Activated T-cell treated with anti-CD3 and anti-CD28 coated beads, Interleukin-2, amount 50 U/mL, for 72 hours (primary cell): ENCODE results near the gene RAMP1. TPM values are rescaled to one million over a fixed set of nuclear protein-coding genes. Genes with fewer than 3 reads are reported as not detected.
"Not testable (repeated sequence)": the region's sequence is repeated elsewhere in the genome, so short reads cannot be mapped to it uniquely, and the experiment has no call there.

Experiments used
- ATAC-seq, 2 donors: fragments of 150-1000 bp; cut with Tn5 transposase; replicated peaks in 1 of 2; 2 replicates each; pipeline ENCODE4 v1.10.0; 2021; ENCODE audit warnings: moderate library complexity in 2 of 2, mild to moderate bottlenecking in 1 of 2
- DNase-seq, 2 donors: peaks; one replicate each; pipeline ENCODE4 v3.0.0; 2021 to 2022; ENCODE audit warnings: mixed read lengths in 1 of 2
- H3K27ac Mint-ChIP-seq: one replicate; pipeline ENCODE4 v1.8.0; 2022; ENCODE audit warnings: mild to moderate bottlenecking, moderate library complexity, mixed read lengths
- H3K27me3 Mint-ChIP-seq: one replicate; pipeline ENCODE4 v1.8.0; 2022; ENCODE audit warnings: low read depth, mixed read lengths
- H3K36me3 Mint-ChIP-seq, 2 donors: one replicate each; pipeline ENCODE4 v1.8.0; 2022; ENCODE audit warnings: mixed read lengths in 2 of 2, mild to moderate bottlenecking in 1 of 2; ENCODE audit not compliant: insufficient read depth in 2 of 2
- H3K4me1 Mint-ChIP-seq: one replicate; pipeline ENCODE4 v1.8.0; 2022; ENCODE audit warnings: low read depth, mixed read lengths
- H3K4me3 Mint-ChIP-seq, 2 donors: one replicate each; pipeline ENCODE4 v1.8.0; 2022; ENCODE audit warnings: mild to moderate bottlenecking in 2 of 2, mixed read lengths in 2 of 2, moderate library complexity in 2 of 2
- H3K9me3 Mint-ChIP-seq, 2 donors: one replicate each; pipeline ENCODE4 v1.8.0; 2022; ENCODE audit warnings: mixed read lengths in 2 of 2
- total RNA-seq, 2 donors: library from RNA; stranded (reverse); gene quantifications; one replicate each; pipeline ENCODE4 v1.2.3, GENCODE V29; 2022

Gene RAMP1
- total RNA-seq, 2 donors from 2014 or later: 1.00 to 1.8 TPM

DNA sequence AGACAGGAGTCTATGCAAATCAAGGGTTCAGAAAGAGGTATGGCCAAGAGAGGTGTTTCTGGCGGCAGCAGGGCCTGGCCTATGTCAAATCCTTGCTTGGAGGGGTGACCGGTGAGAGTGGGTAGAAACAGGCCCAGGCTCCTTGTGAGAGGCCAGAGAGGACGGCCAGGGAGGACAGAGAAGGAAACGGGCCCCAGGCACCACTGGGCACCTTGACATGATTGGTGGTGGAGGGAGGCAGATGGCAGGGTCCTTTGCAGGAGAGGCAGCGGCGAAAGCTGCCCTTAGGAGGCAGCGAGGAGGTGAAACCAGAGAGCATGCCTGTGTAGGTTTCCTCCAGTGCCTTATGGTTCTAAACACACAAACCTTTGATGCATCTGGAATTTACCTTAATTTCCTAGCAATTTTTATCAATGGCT, 6.2 kb downstream of the RAMP1 start:
- DNase-seq (no peak), ATAC-seq (no peak)
- Mint-ChIP-seq H3K36me3 (no peaks in the 10 kb centered on the region), H3K4me1 (peaks cover 23% of the 10 kb centered on the region), H3K4me3 (no peak overlapping the region), H3K9me3 (no peaks in the 10 kb centered on the region), H3K27me3 (peaks cover 27% of the 10 kb centered on the region), H3K27ac (no peak overlapping the region)

DNA sequence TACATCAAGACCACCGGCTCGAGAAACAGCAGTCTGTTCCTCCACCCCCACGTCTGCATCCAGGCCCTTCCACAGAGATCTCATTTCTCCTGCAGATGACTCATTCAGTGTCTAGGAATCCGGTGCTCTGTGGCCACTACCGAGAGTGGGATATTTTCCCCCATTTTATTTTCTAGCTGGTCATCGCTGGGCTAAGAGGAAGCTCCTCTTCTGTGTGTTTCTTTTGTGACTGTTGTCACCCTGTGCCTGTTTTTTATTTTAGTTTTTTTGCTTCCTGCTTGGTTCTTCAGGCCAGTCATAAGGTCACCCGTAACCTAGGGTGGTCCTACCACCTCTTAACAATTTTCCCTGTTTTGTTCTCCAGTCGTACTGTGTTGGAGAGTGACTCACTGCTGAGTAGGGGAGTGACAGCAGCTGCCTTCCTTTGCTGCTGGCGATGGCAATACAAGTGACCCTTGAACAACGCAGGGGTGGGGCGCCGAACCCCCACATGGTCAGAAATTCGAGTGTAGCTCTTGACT, 6.7 kb downstream of the RAMP1 start:
- Mint-ChIP-seq H3K27ac (no peak overlapping the region), H3K9me3 (no peaks in the 10 kb centered on the region), H3K4me3 (no peak overlapping the region), H3K27me3 (peaks cover 24% of the 10 kb centered on the region), H3K36me3 (no peaks in the 10 kb centered on the region), H3K4me1 (peaks cover 25% of the 10 kb centered on the region)
- DNase-seq (no peak), ATAC-seq (no peak)

DNA sequence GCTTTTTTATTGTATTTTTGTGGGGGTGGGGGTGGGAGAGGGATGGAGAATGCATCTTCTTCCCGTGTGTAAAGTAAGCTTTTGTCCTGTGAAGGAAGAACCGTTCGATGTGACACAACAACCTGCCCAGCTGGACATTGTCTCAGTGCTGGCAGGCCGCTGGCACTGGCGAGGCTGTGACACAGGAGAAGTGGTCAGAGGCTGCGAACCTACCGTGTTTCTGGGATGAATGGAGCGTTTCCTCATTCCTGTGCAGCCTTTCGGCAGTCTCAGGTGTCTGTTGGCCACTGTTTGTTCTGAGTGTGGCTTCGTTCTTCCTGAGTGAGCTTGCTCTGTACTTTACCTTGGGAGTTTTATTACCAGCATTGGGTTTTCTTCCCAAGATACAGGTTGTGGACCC, 8.0 kb downstream of the RAMP1 start:
- Mint-ChIP-seq H3K27me3 (peaks cover 30% of the 10 kb centered on the region), H3K4me1 (peaks cover 30% of the 10 kb centered on the region), H3K4me3 (no peak overlapping the region), H3K36me3 (no peaks in the 10 kb centered on the region), H3K27ac (no peak overlapping the region), H3K9me3 (no peaks in the 10 kb centered on the region)
- ATAC-seq: no peak
- DNase-seq: no peak

DNA sequence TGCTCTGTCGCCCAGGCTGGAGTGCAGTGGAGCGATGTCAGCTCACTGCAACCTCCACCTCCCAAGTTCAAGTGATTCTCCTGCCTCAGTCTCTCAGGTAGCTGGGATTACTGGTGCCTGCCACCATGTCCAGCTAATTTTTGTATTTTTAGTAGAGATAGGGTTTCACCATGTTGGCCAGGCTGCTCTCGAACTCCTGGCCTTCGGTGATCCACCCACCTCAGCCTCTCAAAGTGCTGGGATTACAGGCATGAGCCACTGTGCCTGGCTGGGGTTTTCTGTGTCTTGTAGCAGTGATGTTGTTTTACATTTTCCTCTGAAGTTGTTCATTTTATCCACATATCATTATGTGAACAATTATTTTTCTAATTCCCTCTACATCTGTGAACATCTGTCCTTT, 8.7 kb downstream of the RAMP1 start:
- peaks cover 30% of the 10 kb centered on the region for H3K4me1 Mint-ChIP-seq
- not testable (repeated sequence) for H3K27ac Mint-ChIP-seq, H3K9me3 Mint-ChIP-seq

DNA sequence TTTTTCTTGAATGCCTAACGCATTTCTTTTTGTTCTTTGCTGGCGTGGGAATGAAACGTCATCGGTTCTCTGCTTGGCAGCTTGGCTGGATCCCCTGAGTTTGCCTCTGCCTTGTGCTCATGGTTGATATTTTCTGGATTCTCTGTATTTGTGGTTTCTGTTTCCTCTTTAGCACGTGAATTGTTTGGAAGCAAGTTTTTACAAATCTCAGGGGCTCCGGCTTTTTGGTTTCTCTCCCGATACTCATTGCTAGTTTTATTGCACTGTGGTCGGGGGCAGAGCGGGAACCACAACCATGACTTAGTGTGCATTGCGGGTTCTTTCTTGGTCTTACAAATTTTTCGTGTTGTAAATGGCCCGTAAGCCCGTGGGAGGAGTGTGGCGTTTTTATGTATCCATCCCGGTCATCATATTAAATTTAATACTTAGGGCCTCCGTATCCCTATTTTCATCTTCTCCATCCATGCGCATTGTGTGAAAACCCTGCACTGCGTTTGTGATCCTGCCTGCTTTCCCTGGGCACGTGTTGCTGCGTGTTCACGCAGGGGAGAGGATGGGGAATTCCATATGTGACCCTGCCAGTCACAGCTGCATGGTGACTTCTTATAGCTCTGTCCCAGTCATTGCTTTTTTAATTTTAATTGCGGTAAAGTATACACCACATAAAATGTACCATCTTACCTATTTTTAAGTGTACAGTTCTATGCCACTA, 9.4 kb downstream of the RAMP1 start:
- H3K9me3 Mint-ChIP-seq: no peaks in the 10 kb centered on the region
- H3K36me3 Mint-ChIP-seq: no peaks in the 10 kb centered on the region
- peak overlapping the region; percentile 18 to 21 for H3K4me3 Mint-ChIP-seq
- DNase-seq (no peak), ATAC-seq (peak in 1 of 2 donors; percentile 59)
- H3K27ac Mint-ChIP-seq: no peak overlapping the region
- H3K27me3 Mint-ChIP-seq: peaks cover 30% of the 10 kb centered on the region
- peaks cover 30% of the 10 kb centered on the region for H3K4me1 Mint-ChIP-seq

More for the DNA sequence above, 8.7 kb downstream of the RAMP1 start:
- DNase-seq, H3K36me3 Mint-ChIP-seq, H3K4me3 Mint-ChIP-seq, ATAC-seq: not testable (repeated sequence)
- H3K27me3 Mint-ChIP-seq: peaks cover 30% of the 10 kb centered on the region

DNA sequence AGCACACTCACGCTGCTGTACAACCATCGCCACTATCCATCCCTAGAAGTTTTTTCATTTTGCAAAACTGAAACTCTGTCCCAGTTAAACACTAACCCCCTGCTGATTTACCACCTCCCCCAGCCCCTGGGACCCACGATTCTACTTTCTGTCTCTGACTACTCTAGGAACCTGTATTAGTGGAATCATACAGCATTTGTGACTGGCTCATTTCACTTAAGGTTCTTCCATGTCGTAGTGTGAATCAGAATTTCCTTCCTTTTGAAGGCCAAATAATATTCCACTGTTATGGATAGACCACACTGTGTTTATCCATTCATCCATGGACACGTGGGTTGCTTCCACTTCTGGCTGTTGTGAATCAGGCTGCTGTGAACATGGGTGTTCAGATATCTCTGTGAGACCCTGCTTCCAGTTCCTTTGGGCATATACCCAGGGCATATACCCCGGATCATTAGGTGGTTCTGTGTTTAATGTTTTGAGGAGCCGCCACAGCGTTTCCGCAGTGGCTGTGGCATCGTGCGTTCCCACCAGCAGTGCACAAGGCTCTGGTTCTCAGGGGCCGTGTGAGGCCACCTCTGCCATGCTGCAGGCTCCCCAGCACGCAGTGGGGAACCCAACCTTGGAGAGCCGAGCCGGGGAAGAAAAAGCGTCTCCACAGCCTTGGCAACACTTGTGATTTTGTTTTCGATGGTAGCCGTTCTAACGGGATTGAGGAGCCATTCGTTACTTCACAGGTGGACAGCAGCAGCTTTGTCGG, 10.1 kb downstream of the RAMP1 start:
- Mint-ChIP-seq H3K27ac (no peak overlapping the region), H3K36me3 (no peaks in the 10 kb centered on the region), H3K4me1 (peaks cover 30% of the 10 kb centered on the region), H3K27me3 (peaks cover 30% of the 10 kb centered on the region), H3K9me3 (no peaks in the 10 kb centered on the region), H3K4me3 (peak overlapping the region; percentile 13 to 21)
- no peak for DNase-seq
- peak; percentile 25 to 38 for ATAC-seq

DNA sequence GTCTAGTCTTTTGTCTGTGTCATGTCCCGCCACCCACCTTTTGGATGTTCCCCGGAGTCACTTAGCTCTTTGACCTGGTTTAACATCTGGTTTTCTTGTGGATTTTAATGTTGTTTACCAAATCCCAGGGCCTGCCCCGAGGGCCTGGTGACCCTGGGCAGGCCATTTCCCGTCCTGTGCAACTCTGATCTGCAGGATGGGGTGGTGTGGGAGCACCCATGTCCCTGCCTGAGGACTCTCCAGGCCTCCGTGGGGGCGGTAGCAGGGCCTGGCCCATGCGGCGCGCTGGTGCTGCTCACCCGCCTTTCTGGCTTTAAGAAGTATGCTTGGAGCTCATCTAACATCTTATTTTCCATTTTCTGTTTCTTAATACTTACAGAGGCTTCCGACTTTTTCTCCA, 10.7 kb downstream of the RAMP1 start:
- DNase-seq (no peak), ATAC-seq (no peak)
- Mint-ChIP-seq H3K27ac (no peak overlapping the region), H3K27me3 (peaks cover 30% of the 10 kb centered on the region), H3K9me3 (no peaks in the 10 kb centered on the region), H3K4me1 (peaks cover 30% of the 10 kb centered on the region), H3K4me3 (no peak overlapping the region), H3K36me3 (no peaks in the 10 kb centered on the region)

DNA sequence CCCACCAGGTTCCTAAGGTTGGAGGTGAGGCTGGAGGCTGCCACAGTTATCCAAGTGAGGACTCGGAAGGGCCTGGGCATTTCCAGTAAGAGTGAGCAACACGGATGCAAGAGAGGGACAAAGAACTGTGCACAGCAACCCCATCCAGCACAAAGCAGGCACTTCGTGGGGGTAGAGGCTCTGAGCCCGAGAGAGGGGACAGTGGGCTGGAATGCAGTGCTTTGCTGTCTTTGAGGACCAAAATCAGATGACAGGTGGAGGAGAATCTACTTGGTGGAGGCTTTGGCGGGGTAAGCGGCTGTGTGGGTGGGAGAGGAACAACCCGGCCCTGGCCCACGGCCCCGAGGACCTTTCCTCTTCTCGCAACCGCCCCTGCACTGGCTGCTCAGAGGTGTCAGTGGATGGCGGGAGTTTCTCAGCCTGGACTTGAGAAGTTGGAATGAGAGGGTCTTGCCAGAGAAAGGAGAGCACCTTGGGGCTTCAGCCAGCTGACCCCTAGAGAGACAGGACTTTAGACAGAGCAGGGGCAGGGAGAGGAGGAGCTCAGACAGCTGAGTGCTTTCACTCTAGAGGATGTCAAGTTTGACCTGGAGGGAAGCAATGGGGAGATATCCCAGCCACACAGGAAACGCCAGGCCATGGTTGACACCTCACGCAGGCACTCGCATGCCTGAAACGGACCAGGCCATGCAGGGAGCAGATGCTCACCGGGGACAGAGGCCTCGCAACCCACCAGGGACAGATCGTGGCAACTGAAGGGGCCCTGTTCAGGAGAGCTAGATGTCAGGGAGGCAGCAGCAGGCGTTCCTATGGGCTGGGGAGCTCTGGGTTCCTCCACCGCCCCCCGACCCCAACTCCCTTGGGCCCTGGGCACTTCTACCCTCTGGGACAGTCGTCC, 11.6 kb downstream of the RAMP1 start:
- peaks cover 30% of the 10 kb centered on the region for H3K27me3 Mint-ChIP-seq
- no peak for DNase-seq
- no peak for ATAC-seq
- H3K27ac Mint-ChIP-seq: no peak overlapping the region
- H3K4me3 Mint-ChIP-seq: no peak overlapping the region
- H3K9me3 Mint-ChIP-seq: no peaks in the 10 kb centered on the region
- H3K36me3 Mint-ChIP-seq: no peaks in the 10 kb centered on the region
- peaks cover 30% of the 10 kb centered on the region for H3K4me1 Mint-ChIP-seq

DNA sequence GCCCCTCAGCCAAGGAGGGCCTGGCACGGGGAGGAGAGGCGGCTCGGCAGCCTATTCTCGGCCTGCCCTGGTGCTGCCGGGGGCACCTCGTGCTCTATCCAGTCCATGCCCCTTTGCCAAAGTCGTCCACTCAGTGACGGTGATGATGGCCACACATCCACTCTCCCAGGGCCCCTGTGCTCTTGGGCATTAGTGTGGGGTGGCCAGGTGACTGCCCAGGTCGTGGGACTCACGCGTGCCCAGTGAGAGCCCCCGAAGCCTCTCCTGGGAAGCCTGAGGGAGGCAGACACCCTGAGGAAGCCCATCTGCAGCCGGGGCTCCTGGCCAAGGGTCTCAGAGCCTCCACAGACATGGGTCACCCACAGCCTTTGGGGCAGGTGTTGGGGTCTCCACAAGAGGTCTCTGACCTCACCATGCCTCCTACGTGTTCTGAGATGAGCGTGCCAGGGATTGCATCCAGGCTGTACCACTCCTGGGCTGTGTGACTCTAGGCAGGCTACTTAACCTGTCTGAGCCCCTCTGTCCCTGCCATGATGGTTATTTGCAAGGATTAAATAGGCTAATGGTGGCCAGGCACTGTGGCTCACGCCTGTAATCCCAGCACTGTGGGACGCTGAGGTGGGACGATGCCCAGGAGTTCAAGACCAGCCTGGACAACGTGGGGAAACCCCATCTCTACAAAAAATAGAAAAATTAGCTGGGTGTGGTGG, 12.9 kb downstream of the RAMP1 start:
- peaks cover 30% of the 10 kb centered on the region for H3K4me1 Mint-ChIP-seq
- H3K36me3 Mint-ChIP-seq: no peaks in the 10 kb centered on the region
- no peak overlapping the region for H3K4me3 Mint-ChIP-seq
- no peak for ATAC-seq
- H3K27me3 Mint-ChIP-seq: peaks cover 30% of the 10 kb centered on the region
- no peak overlapping the region for H3K27ac Mint-ChIP-seq
- no peaks in the 10 kb centered on the region for H3K9me3 Mint-ChIP-seq
- DNase-seq: no peak

DNA sequence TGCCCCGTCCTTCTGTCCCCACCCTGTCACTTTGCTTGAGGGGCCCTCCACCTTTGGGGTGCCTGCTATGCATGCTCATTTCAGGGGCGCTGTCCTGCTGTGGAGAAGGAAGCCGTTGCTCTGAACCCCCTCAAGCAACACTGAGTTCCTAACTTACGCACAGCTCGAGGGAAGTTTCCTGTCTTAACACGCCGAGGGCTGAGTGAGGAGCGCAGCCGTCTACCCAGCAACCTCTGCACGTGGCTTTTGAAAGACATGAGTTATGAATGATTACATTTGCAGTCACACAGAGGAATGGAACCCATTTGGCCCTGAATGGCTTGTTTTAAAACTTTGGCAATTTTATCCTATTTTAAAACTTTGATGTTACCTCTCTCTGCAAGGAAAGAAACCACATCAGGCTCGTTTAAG, 14.0 kb downstream of the RAMP1 start:
- peak in 1 of 2 donors; percentile 14 for DNase-seq
- Mint-ChIP-seq H3K36me3 (no peaks in the 10 kb centered on the region), H3K27me3 (peaks cover 27% of the 10 kb centered on the region), H3K4me1 (peaks cover 28% of the 10 kb centered on the region), H3K9me3 (no peaks in the 10 kb centered on the region), H3K27ac (no peak overlapping the region), H3K4me3 (no peak overlapping the region)
- no peak for ATAC-seq

DNA sequence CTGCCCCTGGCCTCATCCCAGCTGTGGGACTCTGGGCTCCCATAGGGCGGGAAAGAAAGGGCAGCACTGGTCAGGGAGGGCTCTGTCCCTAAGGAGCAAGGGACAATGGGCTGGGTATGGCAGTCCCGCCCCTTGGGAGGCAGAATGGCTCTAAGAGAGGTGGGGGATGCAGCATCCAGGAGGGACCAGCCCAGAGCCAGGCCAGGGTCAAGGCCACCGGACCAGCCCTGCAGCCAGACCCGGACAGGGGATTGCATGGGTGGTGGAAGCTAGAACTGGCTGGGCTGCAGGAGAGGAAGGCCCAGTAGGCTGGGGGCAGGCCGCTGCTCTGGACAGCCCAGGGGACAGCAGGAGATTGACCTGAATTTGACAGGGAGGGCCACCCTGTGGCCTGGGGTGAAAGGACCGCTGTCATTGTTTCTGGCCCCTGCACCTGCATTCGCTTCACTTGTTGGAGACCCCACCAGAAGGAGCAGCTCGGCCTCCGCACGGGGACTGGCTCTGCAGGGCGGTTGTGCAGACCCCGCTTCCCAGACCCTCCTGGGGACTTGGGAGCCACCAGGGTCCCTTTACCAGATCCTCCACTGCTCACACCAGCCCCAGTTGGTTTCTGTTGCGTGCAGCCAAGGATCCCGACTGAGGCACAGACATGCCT, 14.6 kb downstream of the RAMP1 start:
- Mint-ChIP-seq H3K36me3 (no peaks in the 10 kb centered on the region), H3K27ac (no peak overlapping the region), H3K27me3 (peaks cover 21% of the 10 kb centered on the region), H3K4me1 (peaks cover 22% of the 10 kb centered on the region), H3K4me3 (no peak overlapping the region), H3K9me3 (no peaks in the 10 kb centered on the region)
- ATAC-seq (no peak), DNase-seq (no peak)

DNA sequence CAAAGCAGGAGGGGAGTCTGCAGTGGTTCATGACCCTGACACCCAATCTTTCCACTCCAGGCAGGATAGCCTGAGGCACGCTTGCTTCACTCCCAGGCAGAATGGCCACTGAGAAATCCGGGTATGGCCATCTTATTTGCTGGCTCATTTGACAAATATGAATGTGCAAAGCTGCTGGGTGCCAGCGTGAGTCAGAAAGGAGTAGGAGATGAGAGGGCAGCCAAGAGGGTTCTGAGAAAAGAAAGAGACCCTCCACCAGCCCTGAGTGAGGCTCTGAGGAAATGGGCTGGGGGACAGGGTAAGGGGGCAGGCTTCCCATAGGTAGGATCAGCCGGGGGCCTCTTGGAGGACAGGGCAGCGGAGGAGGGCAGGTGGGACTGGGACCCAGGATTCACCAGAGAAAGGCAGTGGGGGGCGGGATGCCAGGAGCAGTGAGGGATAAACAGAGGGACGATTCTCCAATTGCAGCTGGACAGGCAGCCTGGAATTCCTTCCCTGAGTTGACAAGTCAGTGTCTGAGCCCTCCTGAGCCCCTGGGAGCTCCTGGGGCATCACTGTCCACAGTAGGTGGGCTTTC, 15.2 kb downstream of the RAMP1 start:
- Mint-ChIP-seq H3K4me3 (no peak overlapping the region), H3K36me3 (no peaks in the 10 kb centered on the region), H3K4me1 (peaks cover 16% of the 10 kb centered on the region), H3K27me3 (peaks cover 14% of the 10 kb centered on the region), H3K9me3 (no peaks in the 10 kb centered on the region), H3K27ac (no peak overlapping the region)
- ATAC-seq (no peak), DNase-seq (no peak)
